Middle frontal gyrus (tissue), 1 donor: ENCODE data around the gene SORBS2.

Experiments used
- DNase-seq: peaks from one replicate; pipeline ENCODE4 v3.0.0-alpha.2; 2015; ENCODE audit warnings: low spot score; ENCODE audit errors: extremely low spot score

SORBS2 gene

GRCh38 chr4:185805262-185805802 is 6.7 kb downstream of the SORBS2 start:
- no peak for DNase-seq

GRCh38 chr4:185803022-185803421 is 9.0 kb downstream of the SORBS2 start:
- no peak for DNase-seq

DNA sequence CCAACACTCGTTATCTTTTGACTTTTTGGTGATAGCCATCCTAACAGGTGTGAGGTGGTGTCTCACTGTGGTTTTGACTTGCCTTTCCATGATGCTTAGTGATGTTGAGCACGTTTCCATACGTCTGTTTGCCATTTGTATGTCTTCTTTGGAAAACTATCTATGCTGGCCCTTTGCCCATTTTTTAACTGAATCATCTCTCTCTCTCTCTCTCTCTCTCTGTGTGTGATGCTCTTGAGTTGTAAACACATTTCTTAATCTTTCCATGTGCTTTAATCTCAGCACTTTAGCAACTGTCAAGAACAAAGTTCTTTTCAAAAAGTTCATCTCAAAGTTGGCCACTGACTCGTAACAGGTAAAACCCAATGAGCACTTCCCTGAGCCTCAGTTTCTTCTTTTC is 10.5 kb downstream of the SORBS2 start:
- no peak for DNase-seq

DNA sequence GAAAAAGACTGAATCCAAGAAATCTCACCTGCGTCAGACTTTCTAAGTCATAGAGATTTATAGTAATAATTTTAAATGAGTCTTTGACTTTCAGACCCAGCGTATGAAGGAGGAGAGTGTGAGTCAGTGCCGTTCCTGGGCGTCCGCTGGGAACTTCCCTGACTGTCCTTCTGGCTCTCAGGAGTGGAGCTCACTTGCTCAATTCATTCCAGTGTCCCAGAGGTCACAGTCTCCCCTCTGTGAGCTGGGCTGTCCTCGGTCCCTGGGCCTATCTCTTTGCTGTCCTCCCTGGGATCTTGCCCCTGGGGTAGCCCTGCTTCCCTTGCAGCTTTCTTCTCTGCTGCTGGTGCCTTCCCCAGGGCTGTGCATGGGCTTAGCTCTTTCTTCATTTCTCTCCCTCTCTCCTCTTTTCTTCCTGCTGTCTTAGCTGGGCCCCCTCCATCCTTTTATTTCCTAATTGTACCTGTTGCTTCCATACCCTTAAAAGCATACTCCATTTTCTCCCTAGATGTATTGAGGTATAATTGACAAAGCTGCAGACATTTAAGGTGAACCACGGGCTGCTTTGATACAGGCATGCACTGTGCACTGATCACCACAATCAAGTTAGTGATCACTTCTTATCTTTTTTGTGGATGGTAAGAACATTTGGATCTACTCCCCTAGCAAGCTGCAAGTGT is 11.6 kb downstream of the SORBS2 start:
- DNase-seq, result no peak

DNA sequence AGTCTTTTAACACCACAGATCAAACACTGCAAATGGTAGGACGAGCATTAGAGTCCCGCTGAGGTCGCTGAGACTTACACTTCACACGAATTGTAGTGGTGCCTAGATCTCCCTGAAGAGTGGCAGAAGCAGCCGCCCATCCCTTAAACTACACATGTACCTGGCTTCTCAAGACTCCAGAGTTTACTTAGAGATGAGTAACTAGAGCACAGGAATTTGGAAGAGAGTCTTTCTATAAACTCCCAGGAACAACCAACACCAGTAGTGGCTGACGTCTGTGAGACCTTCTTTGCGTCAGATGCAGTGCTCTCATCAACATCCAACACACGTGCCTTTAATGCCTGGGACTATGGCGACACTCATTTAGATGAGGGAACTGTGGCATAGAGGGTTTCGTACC is 12.6 kb downstream of the SORBS2 start:
- no peak for DNase-seq

- no peak for DNase-seq
These were observed 14.2 kb downstream of the SORBS2 start for GRCh38 chr4:185797596-185798338.

DNA sequence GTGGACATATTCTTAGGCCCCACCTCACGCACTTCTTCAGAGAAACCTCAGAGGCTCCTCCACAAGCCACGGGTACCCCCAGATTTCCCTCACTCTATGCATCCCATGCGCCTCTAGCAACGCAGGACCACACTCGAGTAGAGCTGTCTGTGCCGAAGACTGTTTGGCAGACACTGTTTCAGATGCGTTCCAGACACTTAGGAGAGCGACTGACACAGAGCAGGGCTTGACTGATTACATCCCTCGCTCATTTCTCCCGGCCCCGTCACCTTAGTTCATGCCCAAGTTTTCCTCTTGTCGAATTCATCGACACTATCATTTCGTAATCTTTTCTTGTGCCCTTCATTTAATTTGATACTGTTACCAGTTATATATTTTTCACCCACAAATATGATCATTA is 15.0 kb downstream of the SORBS2 start:
- no peak for DNase-seq

- no peak for DNase-seq
These were observed 15.8 kb downstream of the SORBS2 start for GRCh38 chr4:185796176-185796575.

DNA sequence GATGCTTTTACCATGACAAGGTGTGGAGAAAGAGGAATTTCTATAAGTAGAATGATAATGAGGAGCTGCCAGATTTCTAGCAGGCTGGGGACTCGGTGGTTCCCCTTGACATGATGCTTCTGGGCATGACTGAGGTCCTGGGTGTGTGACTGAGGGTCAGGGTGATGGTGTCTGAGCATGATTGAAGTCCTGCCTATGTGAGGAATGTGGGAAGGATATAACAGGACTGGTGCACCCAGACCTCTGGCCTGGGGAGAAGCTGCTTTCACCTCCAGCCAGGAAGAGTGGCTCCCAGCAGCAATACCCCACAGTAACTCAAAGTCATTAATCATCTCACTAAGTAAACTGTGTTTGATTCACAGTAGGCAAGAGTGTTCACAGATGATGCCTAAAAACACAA is 17.4 kb downstream of the SORBS2 start:
- DNase-seq, result no peak

- DNase-seq, result no peak
These were observed 18.3 kb downstream of the SORBS2 start for GRCh38 chr4:185793716-185794115.

DNA sequence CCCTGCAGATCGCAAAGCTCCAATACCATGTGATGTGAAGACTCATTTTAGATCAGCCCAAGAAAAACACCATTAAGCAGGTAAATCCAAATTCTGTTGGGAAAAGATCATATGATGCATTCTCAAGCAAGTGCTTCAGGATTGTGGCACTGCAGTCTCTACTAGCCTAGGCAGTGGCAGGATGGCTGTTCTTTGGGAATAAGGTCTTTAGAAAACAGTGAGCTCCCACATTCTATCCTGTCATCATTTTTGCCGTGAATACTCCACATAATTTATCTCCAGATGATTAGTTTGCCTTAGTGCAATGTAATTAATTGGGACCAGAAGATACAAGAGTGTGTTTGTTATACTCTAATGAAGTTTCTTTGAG is 18.9 kb downstream of the SORBS2 start:
- DNase-seq, result no peak

GRCh38 chr4:185792384-185793115 is 19.4 kb downstream of the SORBS2 start:
- no peak for DNase-seq

GRCh38 chr4:185787926-185788679 is 23.9 kb downstream of the SORBS2 start:
- no peak for DNase-seq

DNA sequence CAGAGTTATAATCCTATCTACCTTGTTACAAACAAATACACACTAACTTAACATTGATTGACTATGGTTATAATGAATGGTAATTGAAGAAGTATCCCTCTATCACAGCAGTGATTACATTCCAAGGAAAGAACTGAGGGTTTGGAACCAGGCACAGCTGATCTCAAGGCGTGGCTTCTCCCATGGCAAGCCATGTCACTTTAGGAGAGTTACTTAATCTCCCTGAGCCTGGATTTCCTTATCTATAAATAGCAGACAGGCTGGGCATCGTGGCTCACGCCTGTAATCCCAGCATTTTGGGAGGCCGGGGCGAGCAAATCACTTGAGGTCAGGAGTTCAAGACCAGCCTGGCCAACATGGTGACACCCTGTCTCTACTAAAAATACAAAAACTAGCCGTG is 25.6 kb downstream of the SORBS2 start:
- DNase-seq, result no peak

GRCh38 chr4:185783574-185783973 is 28.4 kb downstream of the SORBS2 start:
- no peak for DNase-seq

GRCh38 chr4:185782523-185782922 is 29.5 kb downstream of the SORBS2 start:
- no peak for DNase-seq

DNA sequence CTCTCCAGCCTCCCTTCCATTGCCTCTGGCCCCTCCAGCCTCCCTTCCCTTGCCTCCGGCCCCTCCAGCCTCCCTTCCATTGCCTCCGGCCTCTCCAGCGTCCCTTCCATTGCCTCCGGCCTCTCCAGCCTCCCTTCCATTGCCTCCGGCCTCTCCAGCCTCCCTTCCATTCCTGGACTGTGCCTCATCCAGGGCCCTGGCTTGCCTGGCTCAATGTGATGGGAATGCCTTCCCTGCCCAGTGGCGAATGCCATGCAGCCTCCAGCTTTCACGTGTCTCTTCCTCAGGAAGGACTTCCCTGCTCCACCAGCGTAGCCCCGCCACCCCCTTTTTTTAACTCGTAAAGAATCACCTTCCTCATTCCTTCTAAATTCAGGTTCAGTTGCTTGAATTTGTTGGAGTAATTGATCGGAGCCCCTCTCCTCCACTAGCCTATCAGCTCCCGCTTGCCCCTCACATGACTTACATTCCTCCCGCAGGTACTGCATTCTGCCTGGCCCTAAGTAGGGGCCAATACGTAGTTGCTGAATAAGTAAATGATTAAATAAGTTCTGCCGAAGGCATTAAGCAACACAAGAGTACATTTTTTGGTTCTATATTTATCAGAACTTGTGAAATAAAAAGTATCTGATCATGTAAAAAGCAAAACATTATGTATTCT is 30.3 kb downstream of the SORBS2 start:
- DNase-seq, result no peak

- no peak for DNase-seq
These were observed 31.5 kb downstream of the SORBS2 start for GRCh38 chr4:185780472-185780871.

- DNase-seq, result no peak
These were observed 32.5 kb downstream of the SORBS2 start for GRCh38 chr4:185779517-185779916.

GRCh38 chr4:185778307-185778706 is 33.7 kb downstream of the SORBS2 start:
- no peak for DNase-seq
